Stimulated activated CD4-positive, alpha-beta T cell treated with anti-CD3 and anti-CD28 coated beads, TNF-alpha, amount 100 ng/mL, for 1 hour (primary cell): Measurements from ENCODE around the gene PSMD14.
"Not testable (repeated sequence)": the region's sequence is repeated elsewhere in the genome, so short reads cannot be mapped to it uniquely, and the experiment has no call there.

Experiments
- DNase-seq, 3 donors: peaks; one replicate each; pipeline ENCODE4 v3.0.0-alpha.2; 2020; ENCODE audit warnings: low read depth in 3 of 3, low spot score in 1 of 3

The PSMD14 gene

DNA sequence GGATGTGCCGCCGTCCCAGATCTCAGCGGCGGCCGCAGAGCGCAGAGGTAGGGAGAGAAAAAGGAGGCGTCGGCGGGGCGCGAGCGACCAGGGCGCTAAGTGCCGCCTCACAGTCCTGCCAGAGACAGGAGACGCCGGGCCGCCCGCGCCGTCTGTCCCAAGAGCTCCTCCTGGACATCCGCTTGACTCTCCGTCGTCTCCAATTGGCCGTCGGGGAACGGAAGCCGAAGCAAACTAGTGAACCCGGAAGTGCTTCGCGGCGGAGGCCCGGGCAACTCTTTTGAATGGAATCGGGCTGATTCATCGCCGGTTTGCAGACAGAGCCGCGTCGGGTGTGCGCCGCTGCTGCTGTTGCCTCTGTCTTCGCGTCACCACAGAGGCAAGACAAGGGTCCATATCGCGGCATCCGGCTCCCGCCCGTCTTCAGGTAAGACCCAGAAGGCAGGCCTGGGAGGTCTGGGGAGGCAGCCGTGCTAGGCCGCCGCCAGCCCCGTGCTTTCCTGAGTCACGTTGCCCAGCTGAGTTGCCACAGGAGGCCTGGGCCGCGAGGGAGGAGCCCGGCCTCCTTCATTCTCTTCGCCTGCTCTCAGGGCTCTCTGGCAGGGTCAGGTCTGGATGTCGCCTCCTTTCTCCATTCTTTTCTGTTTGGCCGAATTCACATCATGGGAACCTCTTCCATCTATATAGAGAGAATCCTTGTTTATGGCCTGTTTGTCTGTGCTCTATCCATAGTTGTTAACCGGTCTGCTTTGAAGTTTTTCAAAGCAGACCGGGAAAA, at the start of gene PSMD14:
TSS of gene PSMD14 (plus strand) at position 248 of the 778 bp plus-strand sequence. CDS start 10,401 bp downstream, outside the sequence.
- DNase-seq, result peak; percentile 70 to 76 (median 72)

- no peak for DNase-seq
These were observed 42.4 kb upstream of the PSMD14 start for GRCh38 chr2:161265874-161266273.

GRCh38 chr2:161269111-161269510, 39.1 kb upstream of the PSMD14 start:
- no peak for DNase-seq

GRCh38 chr2:161273038-161273760, 35.0 kb upstream of the PSMD14 start:
- DNase-seq, result no peak

GRCh38 chr2:161278564-161279229, 29.5 kb upstream of the PSMD14 start:
- DNase-seq, result not testable (repeated sequence)

GRCh38 chr2:161279230-161279815, 28.9 kb upstream of the PSMD14 start:
- DNase-seq, result not testable (repeated sequence)

GRCh38 chr2:161280906-161281323, 27.3 kb upstream of the PSMD14 start:
- peak in 2 of 3 donors; percentile 10 for DNase-seq

DNA sequence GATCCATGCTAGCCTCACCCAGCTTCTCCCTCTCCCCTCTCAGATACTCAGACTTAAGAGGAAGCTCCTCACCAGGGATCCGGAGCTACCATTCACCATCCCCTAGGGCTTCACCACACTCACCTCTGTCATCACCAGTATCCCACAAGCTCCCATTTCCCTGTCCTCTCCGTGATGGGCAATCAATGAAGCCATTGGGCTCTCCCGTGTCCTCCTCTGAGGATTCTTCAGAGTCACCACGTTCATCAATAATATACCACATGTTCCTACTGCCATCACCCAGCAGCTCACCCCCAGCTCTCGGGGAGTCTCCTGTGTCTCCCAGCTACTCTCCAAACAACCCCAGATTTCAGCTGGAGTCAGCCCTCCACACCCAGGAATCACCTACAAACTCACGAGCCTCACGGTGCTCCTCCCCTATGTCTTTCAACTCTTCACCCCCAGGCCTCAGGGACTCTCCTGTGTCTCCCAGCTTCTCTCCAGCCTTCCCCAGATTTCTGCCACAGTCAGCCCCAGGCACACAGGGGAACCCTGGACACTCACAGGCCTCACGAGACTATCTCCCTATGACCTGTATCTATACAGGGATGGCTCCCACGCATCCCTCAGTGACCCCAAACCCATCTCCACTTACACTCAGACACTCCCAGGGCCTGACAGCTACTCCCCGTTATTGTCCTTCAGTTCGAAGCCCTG, 26.5 kb upstream of the PSMD14 start:
- not testable (repeated sequence) for DNase-seq

- not testable (repeated sequence) for DNase-seq
These were observed 25.9 kb upstream of the PSMD14 start for GRCh38 chr2:161282311-161282644.

DNA sequence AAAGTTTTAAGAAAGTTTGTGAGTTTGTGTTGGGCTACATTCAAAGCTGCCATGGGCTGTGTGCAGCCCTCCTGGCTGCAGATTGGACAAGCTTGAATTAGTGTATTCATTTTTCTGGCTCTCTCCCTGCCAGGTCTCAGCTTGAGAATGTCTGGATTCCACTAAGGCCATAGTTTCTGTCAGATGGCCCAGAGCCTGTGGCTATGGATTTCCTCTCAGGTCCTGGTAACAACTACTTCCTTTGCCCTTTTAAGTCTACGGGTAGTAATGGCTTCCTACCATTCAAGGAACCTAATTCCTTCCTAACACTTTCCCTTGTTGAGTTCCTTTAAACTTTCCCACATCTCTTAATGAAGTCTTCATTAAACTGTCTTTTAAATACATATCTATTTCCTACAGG, 24.3 kb upstream of the PSMD14 start:
- no peak for DNase-seq

GRCh38 chr2:161303535-161304050, 4.6 kb upstream of the PSMD14 start:
- no peak for DNase-seq

DNA sequence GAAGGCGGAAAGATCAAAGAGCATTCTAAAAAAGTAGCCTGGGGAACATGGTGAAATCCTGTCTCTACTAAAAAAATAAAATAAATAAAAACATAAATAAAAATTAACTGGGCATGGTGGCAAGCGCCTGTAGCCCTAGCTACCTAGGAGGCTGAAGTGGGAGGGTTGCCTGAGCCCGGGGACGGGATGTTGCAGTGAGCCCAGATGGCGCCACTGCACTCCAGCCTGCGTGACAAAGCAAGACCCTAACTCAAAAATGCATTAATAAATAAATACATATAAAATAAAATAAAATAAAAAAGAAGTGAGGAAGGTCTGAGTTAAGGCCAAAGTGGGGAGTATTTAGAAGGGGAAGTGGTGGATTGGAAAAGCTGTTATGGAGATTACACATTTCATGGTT, 1.3 kb upstream of the PSMD14 start:
- no peak for DNase-seq

- no peak for DNase-seq
These were observed 549 bp upstream of the PSMD14 start for GRCh38 chr2:161307676-161308075.

DNA sequence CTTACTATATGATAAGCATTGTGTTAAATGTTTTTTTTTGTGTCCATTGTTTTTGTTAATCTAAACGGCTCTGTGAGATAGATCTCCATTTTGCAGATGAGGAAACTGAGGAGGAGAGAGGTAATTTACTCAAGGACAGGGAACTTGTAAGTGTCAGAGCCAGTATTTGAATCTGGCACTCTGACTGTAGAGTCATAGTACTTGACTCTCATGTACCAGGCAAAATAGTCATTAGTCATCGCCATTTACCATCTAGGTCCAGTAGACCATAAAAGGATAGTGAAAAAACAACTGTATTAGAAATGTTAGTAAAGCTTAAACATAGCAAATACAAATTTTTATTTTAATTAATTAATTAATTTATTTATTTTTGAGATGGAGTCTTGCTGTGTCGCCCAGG, 4.8 kb downstream of the PSMD14 start:
- DNase-seq, result no peak

DNA sequence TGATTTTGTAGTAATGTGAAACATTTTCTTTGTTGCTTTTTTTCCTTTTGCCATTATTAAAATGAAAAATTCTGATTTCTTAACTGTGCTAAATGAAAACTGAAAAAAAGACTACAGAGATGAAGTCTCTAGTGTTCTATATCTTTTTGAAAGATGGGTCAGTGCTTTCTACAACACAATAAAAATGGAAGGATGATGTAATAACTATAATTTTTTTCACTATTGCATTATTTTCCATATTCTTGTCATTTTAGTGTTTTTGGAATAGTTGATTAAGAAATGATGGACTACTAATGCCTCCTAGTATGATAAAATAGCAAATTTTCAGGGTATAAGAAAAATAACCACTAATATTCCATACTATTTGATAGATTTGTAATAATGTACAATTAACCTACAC, 7.2 kb downstream of the PSMD14 start:
- no peak for DNase-seq

GRCh38 chr2:161316701-161317100, 8.5 kb downstream of the PSMD14 start:
- no peak for DNase-seq

GRCh38 chr2:161321944-161322648, 13.9 kb downstream of the PSMD14 start:
- DNase-seq, result no peak

GRCh38 chr2:161324876-161325275, 16.7 kb downstream of the PSMD14 start:
- DNase-seq, result no peak

DNA sequence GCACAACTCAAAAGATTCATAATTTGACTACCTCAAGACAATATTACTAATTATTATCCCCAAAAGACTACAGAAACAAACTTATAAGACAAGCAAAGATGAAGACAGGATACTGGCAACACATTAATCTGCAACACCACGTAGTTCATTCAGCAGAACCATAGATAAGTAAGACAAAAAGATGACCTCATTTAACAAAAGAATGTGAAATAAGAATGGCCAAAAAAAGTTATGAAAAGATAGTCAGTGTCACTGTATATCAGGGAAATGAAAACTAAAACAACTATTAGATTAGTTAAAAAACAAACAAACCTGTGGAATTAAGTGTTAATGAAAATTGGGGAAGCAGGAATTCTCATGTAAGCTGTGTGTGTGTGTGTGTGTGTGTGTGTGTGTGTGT, 19.4 kb downstream of the PSMD14 start:
- no peak for DNase-seq

DNA sequence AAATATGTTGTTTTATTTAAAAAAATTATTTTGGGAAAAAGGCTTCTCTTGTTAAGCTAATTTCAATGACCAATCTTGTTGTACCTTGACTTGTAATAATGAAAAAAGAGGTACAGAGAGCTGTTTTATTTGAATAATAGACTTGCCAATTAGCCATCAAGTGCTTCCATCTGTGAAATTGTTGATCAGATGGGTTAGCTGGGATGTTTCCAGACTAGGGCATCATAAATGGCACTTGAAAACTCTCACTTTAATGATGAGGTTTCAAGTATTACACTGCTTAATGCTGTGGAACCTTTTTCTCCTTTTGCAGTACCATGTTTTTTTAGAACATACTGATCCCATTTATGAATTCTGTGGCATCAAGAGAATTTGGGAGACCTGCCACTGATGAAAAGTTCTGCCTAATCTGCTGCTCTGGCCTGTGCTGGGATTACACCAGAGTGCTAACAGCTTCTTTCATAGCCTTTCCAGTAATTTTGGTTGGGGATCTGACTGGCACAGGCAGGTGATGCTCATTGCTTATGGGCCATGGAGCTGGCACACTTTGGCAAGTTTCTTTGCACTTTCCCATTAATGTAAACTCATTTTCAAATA, 24.2 kb downstream of the PSMD14 start:
- DNase-seq, result no peak
